MM.1S (cell line): ENCODE measurements around the gene MXI1.
A peak's percentile ranks its signal among the peaks of the same experiment; 100 is the strongest.

Source experiments
- DNase-seq: peaks from one replicate; pipeline ENCODE4 v3.0.0-alpha.2; 2015
- H2AFZ ChIP-seq: fragments of 300-600 bp; sonication (generic); 2 replicates; pipeline ENCODE4 v1.6.0; 2016; ENCODE audit warnings: antibody characterized with exemption, low read length
- H3F3A ChIP-seq: fragments of 300-600 bp; sonication (generic); 2 replicates; pipeline ENCODE4 v1.6.1; 2016; ENCODE audit warnings: mild to moderate bottlenecking, antibody characterized with exemption, low read length, moderate library complexity, mixed read lengths; ENCODE audit not compliant: insufficient read depth
- H3K27ac ChIP-seq: fragments of 300-600 bp; sonication (generic); 2 replicates; pipeline ENCODE4 v1.5.1; 2016; ENCODE audit warnings: mild to moderate bottlenecking, low read length
- H3K27me3 ChIP-seq: fragments of 300-600 bp; sonication (generic); replicated peaks from 2 replicates; pipeline ENCODE4 v1.6.0; 2016; ENCODE audit warnings: low read length; ENCODE audit not compliant: insufficient read depth
- H3K36me3 ChIP-seq: fragments of 300-600 bp; sonication (generic); replicated peaks from 2 replicates; pipeline ENCODE4 v1.6.1; 2016; ENCODE audit warnings: mild to moderate bottlenecking, low read length, mixed read lengths; ENCODE audit not compliant: insufficient read depth
- H3K4me1 ChIP-seq: fragments of 300-600 bp; sonication (generic); 2 replicates; pipeline ENCODE4 v1.6.1; 2016; ENCODE audit warnings: low read length, mixed read lengths
- H3K4me2 ChIP-seq: fragments of 300-600 bp; sonication (generic); 2 replicates; pipeline ENCODE4 v1.6.0; 2016; ENCODE audit warnings: low read depth, low read length
- H3K4me3 ChIP-seq: fragments of 300-600 bp; sonication (generic); 2 replicates; pipeline ENCODE4 v1.5.1; 2016; ENCODE audit warnings: low read length, mixed read lengths
- H3K79me2 ChIP-seq: fragments of 300-600 bp; sonication (generic); 2 replicates; pipeline ENCODE4 v1.6.1; 2016; ENCODE audit warnings: mixed run types, low read length, mixed read lengths
- H3K9ac ChIP-seq: fragments of 300-600 bp; sonication (generic); 2 replicates; pipeline ENCODE4 v1.6.1; 2016; ENCODE audit warnings: low read length, mixed read lengths
- H3K9me2 ChIP-seq: fragments of 300-600 bp; sonication (generic); replicated peaks from 2 replicates; pipeline ENCODE4 v1.6.1; 2016; ENCODE audit warnings: mild to moderate bottlenecking, low read length, mixed read lengths; ENCODE audit not compliant: insufficient read depth
- H3K9me3 ChIP-seq: fragments of 300-600 bp; sonication (generic); replicated peaks from 2 replicates; pipeline ENCODE4 v1.6.1; 2016; ENCODE audit warnings: mild to moderate bottlenecking, low read length, mixed read lengths; ENCODE audit not compliant: insufficient read depth
- H4K20me1 ChIP-seq: fragments of 300-600 bp; sonication (generic); 2 replicates; pipeline ENCODE4 v1.6.1; 2016; ENCODE audit warnings: mild to moderate bottlenecking, low read length, moderate library complexity, mixed read lengths; ENCODE audit not compliant: insufficient read depth
- CTCF ChIP-seq: fragments of 300-600 bp; sonication (generic); IDR thresholded peaks from 2 replicates; pipeline ENCODE4 v1.5.1; 2016; ENCODE audit warnings: antibody characterized with exemption, low read length, mixed read lengths
- EZH2 ChIP-seq: fragments of 300-600 bp; sonication (generic); optimal IDR thresholded peaks from 2 replicates; pipeline ENCODE3; 2017; ENCODE audit warnings: low read depth, mild to moderate bottlenecking, antibody characterized with exemption, low read length, mixed read lengths
- EZH2phosphoT487 ChIP-seq: fragments of 300-600 bp; sonication (generic); IDR thresholded peaks from 2 replicates; pipeline ENCODE4 v1.6.1; 2018; ENCODE audit warnings: antibody characterized with exemption, low read length

The MXI1 gene

DNA sequence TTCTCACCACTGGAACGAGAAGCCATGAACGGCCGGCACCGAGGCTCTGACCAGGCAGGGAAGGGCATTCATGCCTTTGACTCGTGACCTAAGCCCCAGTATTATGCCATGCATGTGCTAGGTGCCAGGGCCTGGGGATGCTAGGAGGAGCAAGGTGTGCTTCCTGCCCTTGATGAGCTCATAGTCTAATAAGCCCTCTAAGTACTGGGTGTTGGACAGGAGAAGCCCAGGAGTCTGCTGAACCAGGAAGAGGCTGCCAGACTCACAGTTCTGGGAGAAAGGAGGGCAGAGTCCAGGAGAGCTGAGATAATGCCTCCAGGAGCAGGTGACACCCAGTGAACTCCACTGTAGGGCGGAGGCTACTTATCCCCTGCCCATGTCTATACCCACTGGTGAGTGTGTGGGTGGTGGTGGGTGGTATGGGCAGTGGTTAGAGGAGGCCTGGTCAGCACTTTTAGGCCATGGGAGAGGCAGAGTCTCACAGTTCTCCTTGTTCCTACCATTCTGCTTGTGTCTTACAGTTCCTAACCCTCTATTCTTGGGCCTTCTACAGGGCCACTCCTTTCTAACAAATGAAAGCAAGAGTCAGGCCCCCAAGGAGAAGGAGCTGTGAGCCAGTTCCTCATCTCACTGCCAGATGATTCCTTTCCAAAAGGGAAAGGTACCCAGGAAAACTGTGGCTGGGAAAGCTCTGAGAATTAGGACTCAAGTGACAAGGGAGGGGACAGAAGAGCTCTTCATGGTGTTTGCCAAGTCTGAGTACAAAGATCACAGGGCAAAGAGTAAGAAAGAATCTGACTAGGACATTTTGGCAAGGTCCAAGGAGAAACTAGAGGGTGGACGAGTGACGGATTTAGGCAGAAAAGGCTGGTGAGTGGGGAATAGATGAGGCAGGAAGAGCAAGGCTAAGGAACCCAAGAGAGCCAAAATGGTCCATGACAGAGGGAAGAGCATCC, 3.6 kb upstream of the MXI1 start:
- Histone ChIP-seq H3K4me1 (peaks cover 10% of the 10 kb centered on the region; the same call in 1 of the 2 replicates), H2AFZ (no peak overlapping the region), H3K4me3 (no peak overlapping the region), H3K79me2 (no peaks in the 10 kb centered on the region), H3K9ac (no peak overlapping the region), H3K36me3 (no peaks in the 10 kb centered on the region), H3K4me2 (no peak overlapping the region), H3K9me3 (no peaks in the 10 kb centered on the region), H3K9me2 (no peaks in the 10 kb centered on the region), H3K27ac (no peak overlapping the region), H3F3A (peaks cover 16% of the 10 kb centered on the region; the same call in 1 of the 2 replicates), H3K27me3 (no peaks in the 10 kb centered on the region), H4K20me1 (no peaks in the 10 kb centered on the region)
- no peak for TF ChIP-seq CTCF
- no peak for TF ChIP-seq EZH2
- no peak for TF ChIP-seq EZH2phosphoT487
- DNase-seq = no peak

DNA sequence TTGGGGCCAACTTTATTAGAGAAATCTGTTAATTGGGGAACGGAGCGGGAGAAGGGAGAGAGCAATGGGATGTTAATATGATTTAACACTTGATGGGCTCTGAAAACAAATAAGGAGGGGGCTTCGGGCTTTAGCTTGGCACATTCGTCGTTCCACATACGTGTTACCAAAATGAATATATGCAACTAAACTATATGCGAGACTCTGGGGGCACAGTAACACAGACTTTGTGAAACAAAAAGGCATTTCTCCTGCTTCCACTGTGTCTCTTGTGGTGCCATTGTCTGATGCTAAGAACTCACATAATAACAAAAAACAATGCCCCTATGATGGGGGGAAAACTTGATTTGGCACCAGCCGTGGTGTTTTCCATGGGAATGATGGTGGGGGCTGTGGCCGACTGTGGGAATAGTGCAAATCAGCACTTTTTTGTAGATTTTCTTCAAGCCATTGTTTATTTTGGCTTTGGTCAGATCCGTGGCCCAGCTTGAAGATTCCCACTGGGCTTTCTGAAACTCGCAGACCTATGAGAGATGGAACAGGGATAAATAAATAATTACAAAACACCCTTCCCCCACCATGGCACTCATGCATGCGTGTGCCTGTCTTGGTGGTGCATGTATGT, 2.2 kb upstream of the MXI1 start:
- no peaks in the 10 kb centered on the region for H3K36me3 ChIP-seq
- H3K27me3 ChIP-seq = no peaks in the 10 kb centered on the region
- peaks cover 10% of the 10 kb centered on the region; the same call in 1 of the 2 replicates for H3K4me1 ChIP-seq
- H3K4me3 ChIP-seq = no peak overlapping the region
- H3K4me2 ChIP-seq = no peak overlapping the region
- no peak for DNase-seq
- H3K27ac ChIP-seq = no peak overlapping the region
- H3K9me3 ChIP-seq = no peaks in the 10 kb centered on the region
- no peak overlapping the region for H2AFZ ChIP-seq
- H3F3A ChIP-seq = peaks cover 23% of the 10 kb centered on the region; the same call in 1 of the 2 replicates
- H4K20me1 ChIP-seq = no peaks in the 10 kb centered on the region
- TF ChIP-seq EZH2phosphoT487 (no peak), EZH2 (no peak), CTCF (no peak)
- H3K9me2 ChIP-seq = no peaks in the 10 kb centered on the region
- H3K9ac ChIP-seq = no peak overlapping the region
- no peaks in the 10 kb centered on the region; the same call in 1 of the 2 replicates for H3K79me2 ChIP-seq

GRCh38 chr10:110207805-110208613, 604 bp downstream of the MXI1 start:
- peak overlapping the region; percentile 79 for H3K4me2 ChIP-seq
- H3K4me1 ChIP-seq = peaks cover 18% of the 10 kb centered on the region
- H2AFZ ChIP-seq = peak overlapping the region; percentile 75
- peak overlapping the region; percentile 71 for H3K4me3 ChIP-seq
- H3K9me2 ChIP-seq = no peaks in the 10 kb centered on the region
- H3K36me3 ChIP-seq = no peaks in the 10 kb centered on the region
- H4K20me1 ChIP-seq = no peaks in the 10 kb centered on the region
- peaks cover 11% of the 10 kb centered on the region for H3K79me2 ChIP-seq
- H3K27ac ChIP-seq = peak overlapping the region; percentile 52; the same call in 1 of the 2 replicates
- DNase-seq = peak; percentile 50
- H3K27me3 ChIP-seq = no peaks in the 10 kb centered on the region
- no peaks in the 10 kb centered on the region for H3K9me3 ChIP-seq
- H3K9ac ChIP-seq = peak overlapping the region; percentile 68
- TF ChIP-seq EZH2 = no peak
- no peak for TF ChIP-seq CTCF
- no peak for TF ChIP-seq EZH2phosphoT487
- H3F3A ChIP-seq = peaks cover 40% of the 10 kb centered on the region
